Gastroesophageal sphincter (tissue), 3 donors: ENCODE data around the gene NT5C1B.

Experiments used
- CTCF ChIP-seq, 4 experiments: fragments of 200-600 bp in 2 of 4; fragments of 450-650 bp in 2 of 4; sonication (generic) in 1 of 4; IDR thresholded peaks; one replicate each; pipeline ENCODE4 v1.5.1; 2017 to 2019; ENCODE audit warnings: antibody characterized with exemption in 4 of 4, mild to moderate bottlenecking in 2 of 4, moderate library complexity in 2 of 4
- POLR2A ChIP-seq, 2 donors: fragments of 450-650 bp; IDR thresholded peaks; one replicate each; pipeline ENCODE4 v1.6.1; 2017; ENCODE audit warnings: antibody characterized with exemption in 2 of 2, mild to moderate bottlenecking in 2 of 2, moderate library complexity in 1 of 2

DNA sequence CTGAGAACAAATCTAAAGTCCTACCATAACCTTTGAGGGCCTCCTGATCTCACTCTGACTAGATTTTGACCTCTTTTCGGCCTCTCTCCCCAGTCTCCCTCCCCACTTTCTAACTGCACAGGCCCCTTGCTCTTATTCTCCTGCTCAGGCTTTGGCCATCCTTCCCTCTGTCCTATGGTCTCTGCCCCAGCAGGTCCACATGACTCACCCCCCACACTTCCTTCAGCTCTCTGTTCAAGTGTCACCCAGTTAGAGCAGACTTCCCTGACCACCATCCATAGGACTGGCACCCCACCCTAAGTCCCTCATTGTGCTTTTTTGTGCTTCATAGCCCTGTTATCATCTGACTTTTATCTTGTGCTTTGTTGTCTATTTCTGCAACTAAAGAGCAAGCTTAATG is 41.2 kb upstream of the NT5C1B start:
- TF ChIP-seq POLR2A (IDR thresholded peaks at IDR 0.05) (no peak), CTCF (IDR thresholded peaks at IDR 0.05) (no peak)
